Measurements from ENCODE around the gene TMA7B. TPM values are rescaled to one million over a fixed set of nuclear protein-coding genes. Genes with fewer than 3 reads are reported as not detected.

The TMA7B gene
- total RNA-seq, 2 experiments from 2014 or later, result 0.96 to 1.1 TPM

GRCh38 chr22:39940757-39941305 lies 19.4 kb upstream of the TMA7B start:
- CTCF ChIA-PET, result interaction anchor here (1.4 to 1.6 kb wide), 2 partner anchors 17 to 84 kb away, joined by 4 to 5 read pairs; no protein-coding TSS in a partner anchor
- Mint-ChIP-seq H3K27me3 (no peaks in the 10 kb centered on the region), H3K4me1 (peaks cover 94% of the 10 kb centered on the region), H3K27ac (peak overlapping the region; percentile 70), H3K36me3 (ENCODE audit: low read depth) (no peaks in the 10 kb centered on the region), H3K9me3 (ENCODE audit: low read depth) (no peaks in the 10 kb centered on the region), H3K4me3 (peak overlapping the region; percentile 21)
- ATAC-seq, result peak; percentile 39
- intact Hi-C loops (cut with DNase I, micrococcal nuclease), result loop anchor here (2.0 to 10.0 kb wide), 4 partner anchors 319 to 406 kb away; partner anchors contain the start of gene ADSL (in 1 of the 2)
- POLR2A ChIA-PET, result no interaction called here
- no peak for DNase-seq

- ATAC-seq (no peak), DNase-seq (no peak)
- intact Hi-C loops (cut with DNase I, micrococcal nuclease), result loop anchor here (2.0 to 10.0 kb wide), 4 partner anchors 319 to 407 kb away; partner anchors contain the start of gene ADSL (in 1 of the 2)
- ChIA-PET CTCF (interaction anchor here (0.9 to 2.5 kb wide), 10 partner anchors 9 to 329 kb away, joined by 3 to 25 read pairs (median 5); no protein-coding TSS in a partner anchor), POLR2A (no interaction called here)
- H3K27me3 Mint-ChIP-seq, result no peaks in the 10 kb centered on the region
- peak overlapping the region; percentile 70 for H3K27ac Mint-ChIP-seq
- H3K9me3 Mint-ChIP-seq (ENCODE audit: low read depth), result no peaks in the 10 kb centered on the region
- no peak overlapping the region for H3K4me3 Mint-ChIP-seq
- H3K36me3 Mint-ChIP-seq (ENCODE audit: low read depth), result no peaks in the 10 kb centered on the region
- H3K4me1 Mint-ChIP-seq, result peaks cover 93% of the 10 kb centered on the region
Measured at GRCh38 chr22:39941601-39942000, 18.6 kb upstream of the TMA7B start.

DNA sequence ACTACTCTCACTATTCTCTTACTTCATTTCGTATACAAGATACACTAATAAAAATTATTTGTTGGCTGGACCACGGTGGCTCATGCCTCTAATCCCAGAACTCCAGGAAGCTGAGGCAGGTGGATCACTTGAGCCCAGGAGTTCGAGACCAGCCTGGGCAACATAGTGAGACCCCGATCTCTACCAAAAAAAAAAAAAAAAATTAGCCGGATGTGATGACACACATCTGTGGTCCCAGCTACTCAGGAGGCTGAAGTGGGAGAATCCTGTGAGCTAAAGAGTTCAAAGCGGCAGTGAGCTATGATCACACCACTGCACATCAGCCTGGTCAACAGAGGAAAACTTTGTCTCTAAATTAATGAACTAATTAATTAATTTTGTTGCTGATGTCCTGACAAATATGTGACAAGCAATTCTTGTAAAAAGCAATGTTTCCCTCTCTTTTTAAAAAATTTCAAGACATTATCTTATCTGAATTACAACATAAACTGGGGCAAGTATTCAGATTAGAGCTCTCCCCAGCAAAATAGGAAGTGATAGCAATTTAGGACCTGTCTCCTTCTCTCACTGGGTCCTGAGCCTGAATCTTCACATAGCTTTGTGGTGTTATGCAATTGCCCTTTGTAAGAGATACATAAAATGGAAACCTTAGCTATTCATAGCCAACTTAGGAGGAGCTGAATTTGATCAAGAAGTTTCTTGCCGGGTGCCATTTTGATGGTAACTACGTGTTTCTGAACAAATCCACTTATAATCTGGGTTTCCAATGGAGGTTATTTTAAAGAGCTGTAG lies 17.6 kb upstream of the TMA7B start:
- Mint-ChIP-seq H3K9me3 (ENCODE audit: low read depth) (no peaks in the 10 kb centered on the region), H3K36me3 (ENCODE audit: low read depth) (no peaks in the 10 kb centered on the region), H3K27ac (peak overlapping the region; percentile 90), H3K27me3 (no peaks in the 10 kb centered on the region), H3K4me3 (peak overlapping the region; percentile 57), H3K4me1 (peaks cover 93% of the 10 kb centered on the region)
- ATAC-seq (peak; percentile 20), DNase-seq (no peak)
- intact Hi-C loops (cut with DNase I, micrococcal nuclease), result loop anchor here (5.0 to 10.0 kb wide), 3 partner anchors 320 to 402 kb away; partner anchors contain the start of gene ADSL (in 1 of the 2)
- POLR2A ChIA-PET, result interaction anchor here (0.6 to 1.3 kb wide), 8 partner anchors 10 to 701 kb away, joined by 3 to 6 read pairs (median 3); partner anchors contain the start of genes MIEF1 and TNRC6B
- CTCF ChIA-PET, result interaction anchor here (0.6 to 2.9 kb wide), 21 partner anchors 8 to 450 kb away, joined by 3 to 29 read pairs (median 4); no protein-coding TSS in a partner anchor

DNA sequence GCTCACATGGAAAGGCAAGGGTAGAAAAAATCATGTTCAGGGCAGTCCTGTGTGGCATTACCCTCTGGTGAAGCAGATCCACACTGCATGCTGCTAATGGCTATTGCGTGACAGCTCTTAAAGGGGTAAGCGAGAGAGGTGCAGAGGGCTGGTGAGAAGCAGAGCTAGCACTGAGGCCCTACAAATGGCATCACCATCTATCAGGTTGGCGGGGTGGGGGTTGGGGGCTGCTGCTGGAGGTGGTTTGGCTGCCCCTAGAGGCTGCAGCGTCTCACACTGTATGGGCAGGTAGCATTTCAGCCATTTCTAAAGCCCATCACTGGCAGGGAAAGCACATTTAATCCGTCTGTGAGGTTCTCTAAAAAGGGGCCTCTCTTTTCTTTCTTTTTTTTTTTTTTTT lies 16.9 kb upstream of the TMA7B start:
- no peaks in the 10 kb centered on the region for H3K9me3 Mint-ChIP-seq (ENCODE audit: low read depth)
- peak overlapping the region; percentile 90 for H3K27ac Mint-ChIP-seq
- no peaks in the 10 kb centered on the region for H3K36me3 Mint-ChIP-seq (ENCODE audit: low read depth)
- H3K4me3 Mint-ChIP-seq, result peak overlapping the region; percentile 57
- CTCF ChIA-PET, result interaction anchor here (0.6 to 2.9 kb wide), 17 partner anchors 8 to 450 kb away, joined by 3 to 29 read pairs (median 4); no protein-coding TSS in a partner anchor
- DNase-seq (peak; percentile 72), ATAC-seq (peak; percentile 15)
- peaks cover 92% of the 10 kb centered on the region for H3K4me1 Mint-ChIP-seq
- intact Hi-C loops (cut with DNase I, micrococcal nuclease), result loop anchor here (5.0 to 10.0 kb wide), 3 partner anchors 321 to 401 kb away; partner anchors contain the start of gene ADSL (in 1 of the 2)
- H3K27me3 Mint-ChIP-seq, result no peaks in the 10 kb centered on the region
- POLR2A ChIA-PET, result interaction anchor here (0.6 to 1.3 kb wide), 3 partner anchors 9 to 441 kb away, joined by 3 to 4 read pairs (median 3); partner anchors contain the start of gene MIEF1

GRCh38 chr22:39943953-39944872 lies 16.0 kb upstream of the TMA7B start:
- Mint-ChIP-seq H3K27ac (peak overlapping the region; percentile 90), H3K9me3 (ENCODE audit: low read depth) (no peaks in the 10 kb centered on the region), H3K36me3 (ENCODE audit: low read depth) (peaks cover 3% of the 10 kb centered on the region), H3K4me3 (peak overlapping the region; percentile 57), H3K27me3 (no peaks in the 10 kb centered on the region), H3K4me1 (peaks cover 92% of the 10 kb centered on the region)
- intact Hi-C loops (cut with DNase I, micrococcal nuclease), result loop anchor here (5.0 to 10.0 kb wide), 3 partner anchors 322 to 401 kb away; partner anchors contain the start of gene ADSL (in 1 of the 2)
- no peak for ATAC-seq
- peak; percentile 48 for DNase-seq
- POLR2A ChIA-PET, result interaction anchor here (1.3 kb wide), 1 partner anchor 9 kb away, joined by 4 read pairs; no protein-coding TSS in a partner anchor
- CTCF ChIA-PET, result interaction anchor here (0.7 to 2.9 kb wide), 7 partner anchors 8 to 99 kb away, joined by 3 to 29 read pairs (median 5); no protein-coding TSS in a partner anchor

GRCh38 chr22:39946126-39946502 lies 14.1 kb upstream of the TMA7B start:
- CTCF ChIA-PET, result interaction anchor here (0.8 to 1.6 kb wide), 10 partner anchors 9 to 79 kb away, joined by 3 to 7 read pairs (median 4); no protein-coding TSS in a partner anchor
- Mint-ChIP-seq H3K27ac (no peak overlapping the region), H3K4me1 (peaks cover 94% of the 10 kb centered on the region), H3K36me3 (ENCODE audit: low read depth) (peaks cover 15% of the 10 kb centered on the region), H3K4me3 (no peak overlapping the region), H3K9me3 (ENCODE audit: low read depth) (no peaks in the 10 kb centered on the region), H3K27me3 (no peaks in the 10 kb centered on the region)
- no peak for ATAC-seq
- POLR2A ChIA-PET, result interaction anchor here (1.5 kb wide), 1 partner anchor 48 kb away, joined by 6 read pairs; no protein-coding TSS in a partner anchor
- intact Hi-C loops (cut with DNase I, micrococcal nuclease), result loop anchor here in 1 of 2 experiments (5.0 to 10.0 kb wide), 2 partner anchors 324 to 399 kb away; partner anchors contain the start of gene ADSL
- no peak for DNase-seq

DNA sequence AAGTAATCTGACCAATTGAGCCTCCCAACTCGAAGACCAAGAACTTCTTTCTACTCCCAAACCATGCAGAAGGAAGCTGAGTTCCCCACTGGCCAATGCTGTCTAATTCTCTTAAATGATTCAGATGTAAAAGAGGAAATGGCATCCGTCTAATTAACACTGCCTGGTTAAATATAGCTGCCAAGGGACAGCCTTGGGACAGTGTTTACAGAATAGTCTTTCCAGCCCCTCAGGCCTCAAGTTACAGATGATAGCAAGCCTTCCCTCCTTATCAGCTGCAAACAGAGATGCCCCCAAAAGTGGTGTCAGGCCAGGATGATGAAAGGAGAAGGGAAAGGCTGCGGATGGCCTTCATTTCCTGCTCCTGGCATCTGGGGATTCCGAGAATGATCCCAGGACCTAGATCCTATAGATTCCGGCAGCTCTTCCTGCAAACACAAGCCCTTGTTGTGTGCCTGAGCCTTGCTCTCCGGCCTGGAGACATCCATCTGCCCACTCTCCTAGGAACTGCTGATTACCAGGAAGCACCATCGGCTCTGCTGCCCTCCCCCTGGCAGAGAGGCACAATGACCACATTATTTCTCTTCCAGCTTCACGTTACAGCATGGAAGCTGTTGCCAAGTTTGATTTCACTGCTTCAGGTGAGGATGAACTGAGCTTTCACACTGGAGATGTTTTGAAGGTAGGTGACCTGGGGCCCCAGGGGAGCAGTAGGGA lies 13.5 kb upstream of the TMA7B start:
- ATAC-seq, result peak; percentile 27
- intact Hi-C loops (cut with DNase I, micrococcal nuclease), result loop anchor here in 1 of 2 experiments (5.0 to 10.0 kb wide), 2 partner anchors 324 to 398 kb away; partner anchors contain the start of gene ADSL
- H3K4me1 Mint-ChIP-seq, result peaks cover 96% of the 10 kb centered on the region
- ChIA-PET CTCF (interaction anchor here (0.6 to 1.6 kb wide), 9 partner anchors 10 to 78 kb away, joined by 3 to 7 read pairs (median 4); no protein-coding TSS in a partner anchor), POLR2A (interaction anchor here (1.5 kb wide), 1 partner anchor 47 kb away, joined by 6 read pairs; no protein-coding TSS in a partner anchor)
- H3K4me3 Mint-ChIP-seq, result peak overlapping the region; percentile 50
- H3K9me3 Mint-ChIP-seq (ENCODE audit: low read depth), result no peaks in the 10 kb centered on the region
- no peak for DNase-seq
- peak overlapping the region; percentile 89 for H3K27ac Mint-ChIP-seq
- H3K36me3 Mint-ChIP-seq (ENCODE audit: low read depth), result peaks cover 20% of the 10 kb centered on the region
- no peaks in the 10 kb centered on the region for H3K27me3 Mint-ChIP-seq

DNA sequence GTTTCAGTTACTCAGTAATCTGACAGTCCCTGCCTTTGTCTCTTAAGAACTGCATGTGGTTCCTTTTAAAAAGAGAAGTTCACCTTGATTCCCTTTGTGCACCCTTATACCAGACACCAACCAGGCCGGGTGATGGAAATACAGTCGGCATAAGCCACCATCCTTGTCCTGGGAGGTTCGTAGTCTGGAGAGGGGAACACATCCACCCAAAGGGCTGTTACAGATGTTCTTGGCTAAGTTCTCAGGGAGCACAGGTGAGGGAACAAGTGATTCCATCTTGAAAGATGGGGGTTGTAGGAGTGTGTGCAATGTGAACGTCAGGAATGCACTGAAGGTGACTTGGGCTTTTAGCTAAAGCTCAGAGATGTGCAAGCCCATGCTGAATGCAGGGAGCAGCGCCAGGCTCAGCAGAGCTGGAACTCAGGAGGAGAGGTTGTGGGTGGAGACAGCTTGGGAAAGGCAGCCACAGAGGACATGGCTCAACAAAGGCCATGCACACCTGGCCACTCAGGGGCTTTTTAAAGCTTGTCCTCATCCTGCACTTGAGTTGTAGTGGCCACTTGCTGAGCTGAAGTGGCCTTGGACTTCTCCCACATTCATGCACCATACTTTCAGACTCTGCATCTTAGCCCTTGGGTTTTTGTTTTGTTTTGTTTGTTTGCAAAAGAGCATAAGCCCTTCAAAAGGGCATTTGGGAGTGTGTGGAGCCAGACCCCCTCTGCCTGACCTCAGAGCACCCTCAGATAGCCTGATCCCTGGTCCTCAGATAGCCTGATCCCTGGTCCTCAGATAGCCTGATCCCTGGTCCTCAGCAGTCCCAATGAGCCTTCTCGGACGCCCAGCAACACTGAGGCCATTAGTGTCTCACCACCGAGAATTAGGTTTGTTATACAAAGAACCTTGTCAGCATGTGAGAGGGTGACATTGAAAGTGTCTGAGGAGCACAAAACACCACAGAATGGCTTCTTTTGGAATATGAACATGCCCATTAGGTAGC lies 12.7 kb upstream of the TMA7B start:
- H3K27ac Mint-ChIP-seq, result peak overlapping the region; percentile 89
- no peaks in the 10 kb centered on the region for H3K9me3 Mint-ChIP-seq (ENCODE audit: low read depth)
- no peak for DNase-seq
- intact Hi-C loops (cut with DNase I, micrococcal nuclease), result loop anchor here in 1 of 2 experiments (5.0 to 10.0 kb wide), 2 partner anchors 325 to 397 kb away; partner anchors contain the start of gene ADSL
- ChIA-PET CTCF (interaction anchor here (0.6 to 1.4 kb wide), 5 partner anchors 11 to 77 kb away, joined by 3 to 7 read pairs (median 4); no protein-coding TSS in a partner anchor), POLR2A (interaction anchor here (0.6 to 1.5 kb wide), 2 partner anchors 15 to 46 kb away, joined by 3 to 6 read pairs; no protein-coding TSS in a partner anchor)
- peaks cover 98% of the 10 kb centered on the region for H3K4me1 Mint-ChIP-seq
- no peak for ATAC-seq
- no peaks in the 10 kb centered on the region for H3K27me3 Mint-ChIP-seq
- H3K36me3 Mint-ChIP-seq (ENCODE audit: low read depth), result peaks cover 23% of the 10 kb centered on the region
- peak overlapping the region; percentile 50 for H3K4me3 Mint-ChIP-seq

Data from activated CD4-positive, alpha-beta T cell treated with anti-CD3 and anti-CD28 coated beads for 36 hours (primary cell).